Measurements from ENCODE around the gene SMIM13.

- TF ChIP-seq, protein P1, sequence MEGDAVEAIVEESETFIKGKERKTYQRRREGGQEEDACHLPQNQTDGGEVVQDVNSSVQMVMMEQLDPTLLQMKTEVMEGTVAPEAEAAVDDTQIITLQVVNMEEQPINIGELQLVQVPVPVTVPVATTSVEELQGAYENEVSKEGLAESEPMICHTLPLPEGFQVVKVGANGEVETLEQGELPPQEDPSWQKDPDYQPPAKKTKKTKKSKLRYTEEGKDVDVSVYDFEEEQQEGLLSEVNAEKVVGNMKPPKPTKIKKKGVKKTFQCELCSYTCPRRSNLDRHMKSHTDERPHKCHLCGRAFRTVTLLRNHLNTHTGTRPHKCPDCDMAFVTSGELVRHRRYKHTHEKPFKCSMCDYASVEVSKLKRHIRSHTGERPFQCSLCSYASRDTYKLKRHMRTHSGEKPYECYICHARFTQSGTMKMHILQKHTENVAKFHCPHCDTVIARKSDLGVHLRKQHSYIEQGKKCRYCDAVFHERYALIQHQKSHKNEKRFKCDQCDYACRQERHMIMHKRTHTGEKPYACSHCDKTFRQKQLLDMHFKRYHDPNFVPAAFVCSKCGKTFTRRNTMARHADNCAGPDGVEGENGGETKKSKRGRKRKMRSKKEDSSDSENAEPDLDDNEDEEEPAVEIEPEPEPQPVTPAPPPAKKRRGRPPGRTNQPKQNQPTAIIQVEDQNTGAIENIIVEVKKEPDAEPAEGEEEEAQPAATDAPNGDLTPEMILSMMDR (IDR thresholded peaks at IDR 0.05) = no peak
- TF ChIP-seq POLR2AphosphoS5 (IDR thresholded peaks at IDR 0.05) (no peak), POLR2A (IDR thresholded peaks at IDR 0.05) (no peak)
Observed at GRCh38 chr6:11053307-11053706, 40.3 kb upstream of the SMIM13 start.
